Panc1 (cell line): Measurements from ENCODE around the gene SSNA1. TPM values are rescaled to one million over a fixed set of nuclear protein-coding genes. Genes with fewer than 3 reads are reported as not detected.

Experiments
- ATAC-seq: fragments of 200-7000 bp; cut with Tn5 transposase; 2 replicates; pipeline ENCODE4 v1.9.1; 2020; ENCODE audit warnings: mild to moderate bottlenecking, moderate library complexity
- Bru-seq: library from RNA; stranded (reverse); fragments of 400-500 nt; gene quantifications from one replicate; lab custom pipeline; 2021; lab: Mats Ljungman, UMichigan
- BruChase-seq, 2 experiments: library from RNA; stranded (reverse); fragments of 400-500 nt; gene quantifications; one replicate each; lab custom pipeline; 2021; lab: Mats Ljungman, UMichigan
- BruUV-seq: library from RNA; stranded (reverse); fragments of 400-500 nt; replicated peaks from 2 replicates; lab custom pipeline; 2021; lab: Mats Ljungman, UMichigan
- CTCF ChIA-PET: fragments of 300-600 bp; sonication (Branson Sonifier 250); formaldehyde crosslinking; loops from one replicate; lab custom pipeline; 2022; ENCODE audit warnings: antibody characterized with exemption; lab: Charles Lee
- POLR2A ChIA-PET: fragments of 300-600 bp; sonication (Branson Sonifier 250); formaldehyde crosslinking; loops from one replicate; lab custom pipeline; 2022; ENCODE audit warnings: antibody characterized with exemption; lab: Charles Lee
- DNase-seq: peaks from one replicate; pipeline ENCODE4 v3.0.0-alpha.2; 2010; ENCODE audit warnings: low read depth, low spot score
- H3K27ac ChIP-seq: 2 replicates; pipeline ENCODE4 v1.5.1; 2011; ENCODE audit warnings: mild to moderate bottlenecking, low read length, inconsistent platforms
- H3K27me3 ChIP-seq: fragments of 200-500 bp; sonication (Bioruptor generic); 2 replicates; pipeline ENCODE4 v1.6.0; 2014; ENCODE audit warnings: low read length, inconsistent platforms; ENCODE audit not compliant: control insufficient read depth, insufficient read depth
- H3K36me3 ChIP-seq: fragments of 200-500 bp; sonication (Bioruptor generic); 2 replicates; pipeline ENCODE4 v1.5.1; 2014; ENCODE audit warnings: inconsistent platforms, mild to moderate bottlenecking, low read length, moderate library complexity; ENCODE audit not compliant: control insufficient read depth, insufficient read depth
- H3K4me1 ChIP-seq: 2 replicates; pipeline ENCODE4 v1.5.1; 2011; ENCODE audit warnings: inconsistent platforms, mild to moderate bottlenecking, low read length, moderate library complexity; ENCODE audit not compliant: control insufficient read depth, insufficient read depth
- H3K4me3 ChIP-seq, 2 experiments: 2 replicates each; pipeline ENCODE4 v1.5.1; 2011 to 2012; ENCODE audit warnings: low read depth in 2 of 2, low read length in 2 of 2, mild to moderate bottlenecking in 2 of 2, inconsistent platforms in 1 of 2, moderate library complexity in 1 of 2
- H3K9me3 ChIP-seq: fragments of 200-500 bp; sonication (Bioruptor generic); 2 replicates; pipeline ENCODE4 v1.5.1; 2014; ENCODE audit warnings: low read depth, mild to moderate bottlenecking, inconsistent platforms, low read length, moderate library complexity; ENCODE audit not compliant: control insufficient read depth, insufficient read depth
- CTCF ChIP-seq: fragments of 450-650 bp; IDR thresholded peaks from 2 replicates; pipeline ENCODE4 v1.5.1; 2017; ENCODE audit warnings: mild to moderate bottlenecking
- POLR2AphosphoS5 ChIP-seq: IDR thresholded peaks from 2 replicates; pipeline ENCODE4 v1.6.1; 2012; ENCODE audit warnings: mild to moderate bottlenecking, low read depth, low read length, moderate library complexity
- REST ChIP-seq, 2 experiments: IDR thresholded peaks; 2 replicates each; pipeline ENCODE4 v1.6.1; 2011 to 2012; ENCODE audit warnings: low read depth in 2 of 2, control low read depth in 1 of 2, low read length in 1 of 2, mild to moderate bottlenecking in 1 of 2, moderate library complexity in 1 of 2; ENCODE audit not compliant: insufficient read depth in 1 of 2
- SIN3A ChIP-seq: IDR thresholded peaks from 2 replicates; pipeline ENCODE4 v1.6.1; 2012; ENCODE audit warnings: low read depth, mild to moderate bottlenecking, low read length, moderate library complexity, borderline replicate concordance; ENCODE audit not compliant: insufficient read depth
- TCF7L2 ChIP-seq: IDR thresholded peaks from 2 replicates; pipeline ENCODE4 v1.6.1; 2011; ENCODE audit warnings: mild to moderate bottlenecking, low read depth, low read length, inconsistent platforms
- in situ Hi-C: cut with HindIII; loops from 2 replicates; pipeline ENCODE4 v1.10.0; 2016; ENCODE audit warnings: low sequenced_read_pairs, low pct_unique_long_range_greater_than_20kb
- intact Hi-C: fragments of 100-400 bp; cut with micrococcal nuclease; formaldehyde crosslinking; loops from one replicate; pipeline ENCODE4 v1.10.0; 2022; ENCODE audit not compliant: unreplicated experiment
- long read RNA-seq: library from polyadenylated mRNA; unstranded; transcript quantifications from one replicate; pipeline ENCODE4 v2.0.0, GENCODE V29; 2021; ENCODE audit not compliant: unreplicated experiment
- polyA plus RNA-seq: library from polyadenylated mRNA; unstranded; fragments of >200 nt; gene quantifications from one replicate; pipeline ENCODE4 v1.2.1, GENCODE V29; 2012; ENCODE audit warnings: missing spikeins; ENCODE audit not compliant: insufficient read length
- total RNA-seq: library from RNA; stranded (reverse); gene quantifications from one replicate; pipeline ENCODE4 v1.2.1, GENCODE V29; 2021; ENCODE audit not compliant: unreplicated experiment

Gene SSNA1
- total RNA-seq, result 86.9 TPM
- polyA plus RNA-seq, result 159 TPM
- Bru-seq, nascent RNA, result percentile 70 among the genes with signal in this experiment
- percentile 69 among the genes with signal in this experiment for BruChase-seq, experiment 1, labeled RNA remaining after a 2-hour chase
- BruChase-seq, experiment 2, labeled RNA remaining after a 6-hour chase, result percentile 85 among the genes with signal in this experiment
- long read RNA-seq, transcript SSNA1-201 (3 exons, 896 nt), result minor isoform, 21 of 114 reads
- long read RNA-seq, transcript SSNA1-203 (2 exons, 570 nt), result minor isoform, 10 of 114 reads
- long read RNA-seq, transcript SSNA1-202 (2 exons, 1,170 nt), result major isoform, 57 of 114 reads
- long read RNA-seq, partial matches to known transcripts, result 0 of 114 reads
- long read RNA-seq, other reads (novel, unspliced or antisense), result 25 of 114 reads

- Histone ChIP-seq H3K9me3 (no peaks in the 10 kb centered on the region), H3K27me3 (no peaks in the 10 kb centered on the region), H3K4me1 (peaks cover 28% of the 10 kb centered on the region), H3K4me3 (peak within 1 kb of the TSS; percentile 88 to 89), H3K27ac (peak within 1 kb of the TSS; percentile 74), H3K36me3 (no peaks in the 10 kb centered on the region; the same call in 1 of the 2 replicates)
- in situ Hi-C loops, result no loop called here
- CTCF ChIA-PET, result interaction anchor here (1.1 to 1.2 kb wide), 2 partner anchors 10 to 14 kb away, joined by 3 to 4 read pairs; no protein-coding TSS in a partner anchor
- BruUV-seq, result TSS peak; percentile 98
- intact Hi-C loops, result no loop called here
- ATAC-seq (peak; percentile 88), DNase-seq (peak; percentile 55)
- POLR2A ChIA-PET, result interaction anchor here (0.6 kb wide), 1 partner anchor 13 kb away, joined by 3 read pairs; no protein-coding TSS in a partner anchor
- TF ChIP-seq POLR2AphosphoS5, result peak; percentile 89
- peak; percentile 84; the same call in 1 of the 2 replicates for TF ChIP-seq SIN3A
- TF ChIP-seq CTCF, result peak; percentile 60; the same call in 1 of the 2 replicates
- TF ChIP-seq REST (IDR thresholded peaks at IDR 0.05; ENCODE audit: insufficient read depth in 1 of 2, low read depth in 2 of 2, low read length in 1 of 2), result 0 out of 4 replicates have a peak, but pooled peaks of 1 of the 2 experiments have one; percentile 54
- no peak for TF ChIP-seq TCF7L2
Observed at GRCh38 chr9:137188490-137189296, at the start of gene SSNA1, which contains the start of gene ANAPC2. TSS of gene SSNA1 (plus strand) at chr9:137188676. CDS start at chr9:137188727, 51 bp downstream. TSS of gene ANAPC2 (minus strand) at chr9:137188560. CDS start at chr9:137188532, 28 bp downstream.

GRCh38 chr9:137138722-137139467, 49.6 kb upstream of the SSNA1 start, which contains the start of gene GRIN1:
TSS of gene GRIN1 (plus strand) at chr9:137139154. CDS start at chr9:137139487, 333 bp downstream.
- no peak for ATAC-seq
- ChIA-PET CTCF (no interaction called here), POLR2A (no interaction called here)
- no peak for DNase-seq
- no peak within 1 kb of the TSS for H3K27ac ChIP-seq
- no peaks in the 10 kb centered on the region for H3K36me3 ChIP-seq
- no peak within 1 kb of the TSS for H3K4me3 ChIP-seq
- BruUV-seq, result no TSS peak
- H3K4me1 ChIP-seq, result no peaks in the 10 kb centered on the region
- intact Hi-C loops, result no loop called here
- in situ Hi-C loops, result no loop called here
- H3K27me3 ChIP-seq, result no peaks in the 10 kb centered on the region
- no peaks in the 10 kb centered on the region for H3K9me3 ChIP-seq
- TF ChIP-seq TCF7L2 (no peak), REST (IDR thresholded peaks at IDR 0.05; ENCODE audit: insufficient read depth in 1 of 2, low read depth in 2 of 2, low read length in 1 of 2) (peak; percentile 50 to 82; a peak in 3 of 4 replicates)
